Liver (tissue), 9 donors: ENCODE data around the gene GSKIP. TPM values are rescaled to one million over a fixed set of nuclear protein-coding genes. Genes with fewer than 3 reads are reported as not detected.

Experiments used
- DNase-seq: peaks from one replicate; pipeline ENCODE4 v3.0.0-alpha.2; 2017; ENCODE audit warnings: low spot score
- H3K27ac ChIP-seq, 2 donors: one replicate each; pipeline ENCODE4 v1.7.0; 2013; ENCODE audit warnings: inconsistent platforms in 2 of 2, low read length in 2 of 2, control low read depth in 1 of 2, low read depth in 1 of 2, mild to moderate bottlenecking in 1 of 2
- H3K27me3 ChIP-seq, 4 donors: one replicate each; pipeline versions ENCODE4 v1.6.1 to v1.7.0; 2013; ENCODE audit warnings: low read length in 3 of 4, inconsistent platforms in 1 of 4, mild to moderate bottlenecking in 1 of 4, moderate library complexity in 1 of 4; ENCODE audit not compliant: control insufficient read depth in 4 of 4, insufficient read depth in 4 of 4
- H3K36me3 ChIP-seq, 4 donors: one replicate each; pipeline versions ENCODE4 v1.6.1 to v1.7.0; 2013; ENCODE audit warnings: low read length in 3 of 4, mild to moderate bottlenecking in 3 of 4, low read depth in 1 of 4, moderate library complexity in 1 of 4; ENCODE audit not compliant: control insufficient read depth in 4 of 4, insufficient read depth in 3 of 4
- H3K4me1 ChIP-seq, 4 donors: one replicate each; pipeline versions ENCODE4 v1.6.1 to v1.7.0; 2013; ENCODE audit warnings: low read length in 3 of 4, mild to moderate bottlenecking in 3 of 4, moderate library complexity in 1 of 4; ENCODE audit not compliant: control insufficient read depth in 4 of 4, insufficient read depth in 4 of 4
- H3K4me3 ChIP-seq, 3 donors: one replicate each; pipeline versions ENCODE4 v1.6.1 to v1.7.0; 2013; ENCODE audit warnings: low read length in 3 of 3, control low read depth in 1 of 3, low read depth in 1 of 3, mild to moderate bottlenecking in 1 of 3
- H3K9ac ChIP-seq, 2 donors: one replicate each; pipeline ENCODE4 v1.7.0; 2013; ENCODE audit warnings: low read length in 2 of 2, mild to moderate bottlenecking in 2 of 2, moderate library complexity in 2 of 2, control low read depth in 1 of 2, low read depth in 1 of 2
- H3K9me3 ChIP-seq, 4 donors: one replicate each; pipeline versions ENCODE4 v1.6.1 to v1.7.0; 2013; ENCODE audit warnings: low read length in 3 of 4; ENCODE audit not compliant: control insufficient read depth in 4 of 4
- ATF3 ChIP-seq: IDR thresholded peaks from 2 replicates; pipeline ENCODE4 v1.6.1; 2016; ENCODE audit warnings: antibody characterized with exemption
- CTCF ChIP-seq: fragments of 150-350 bp; IDR thresholded peaks from 2 replicates; pipeline ENCODE4 v1.5.1; 2017; ENCODE audit warnings: improper control_type of control experiment, low read depth, low read length; ENCODE audit not compliant: missing input control
- EGR1 ChIP-seq, 2 donors: IDR thresholded peaks; 2 replicates each; pipeline ENCODE4 v1.6.1; 2016 to 2018; ENCODE audit warnings: antibody characterized with exemption in 2 of 2, low read depth in 2 of 2
- FOXA1 ChIP-seq: IDR thresholded peaks from 2 replicates; pipeline ENCODE4 v1.6.1; 2016; ENCODE audit warnings: antibody characterized with exemption
- FOXA2 ChIP-seq: IDR thresholded peaks from 2 replicates; pipeline ENCODE4 v1.6.1; 2016; ENCODE audit warnings: antibody characterized with exemption
- GABPA ChIP-seq, 2 donors: IDR thresholded peaks in 1 of 2; conservative IDR thresholded peaks in 1 of 2; 2 replicates each; pipeline ENCODE4 v1.6.1; 2016; ENCODE audit warnings: antibody characterized with exemption in 2 of 2, mild to moderate bottlenecking in 1 of 2, moderate library complexity in 1 of 2
- HNF4G ChIP-seq: IDR thresholded peaks from 2 replicates; pipeline ENCODE4 v1.6.1; 2016; ENCODE audit warnings: antibody characterized with exemption
- JUND ChIP-seq, 2 donors: IDR thresholded peaks; 2 replicates each; pipeline ENCODE4 v1.6.1; 2016; ENCODE audit warnings: antibody characterized with exemption in 2 of 2
- MAX ChIP-seq: IDR thresholded peaks from 2 replicates; pipeline ENCODE4 v1.6.1; 2016; ENCODE audit warnings: antibody characterized with exemption
- NR2F2 ChIP-seq: IDR thresholded peaks from 2 replicates; pipeline ENCODE4 v1.6.1; 2016; ENCODE audit warnings: antibody characterized with exemption
- RAD21 ChIP-seq, 2 donors: IDR thresholded peaks; 2 replicates each; pipeline ENCODE4 v1.6.1; 2016; ENCODE audit warnings: antibody characterized with exemption in 2 of 2, mild to moderate bottlenecking in 2 of 2
- REST ChIP-seq: IDR thresholded peaks from 2 replicates; pipeline ENCODE4 v1.6.1; 2016; ENCODE audit warnings: antibody characterized with exemption, mild to moderate bottlenecking
- RXRA ChIP-seq, 2 donors: IDR thresholded peaks; 2 replicates each; pipeline ENCODE4 v1.6.1; 2017 to 2018; ENCODE audit warnings: antibody characterized with exemption in 2 of 2, mild to moderate bottlenecking in 1 of 2
- TAF1 ChIP-seq: conservative IDR thresholded peaks from 2 replicates; pipeline ENCODE4 v1.6.1; 2016; ENCODE audit warnings: antibody characterized with exemption, mild to moderate bottlenecking
- YY1 ChIP-seq: IDR thresholded peaks from 2 replicates; pipeline ENCODE4 v1.6.1; 2016; ENCODE audit warnings: antibody characterized with exemption, mild to moderate bottlenecking
- ZBTB33 ChIP-seq: IDR thresholded peaks from 2 replicates; pipeline ENCODE4 v1.6.1; 2016; ENCODE audit warnings: antibody characterized with exemption
- WGBS: extraction: QIAGEN DNeasy Blood & Tissue Kit; methylation state at CpG from one replicate; pipeline ENCODE4 v1.1.7; 2013; 5-methylcytosine and 5-hydroxymethylcytosine counted together
- polyA plus RNA-seq, 2 donors: library from polyadenylated mRNA; stranded (reverse) in 1 of 2; unstranded in 1 of 2; fragments of 200-250 nt in 1 of 2; fragments of >200 nt in 1 of 2; fragmentation: Nextera tagmentation in 1 of 2; extraction: Ambion mirVana in 1 of 2; gene quantifications; one replicate each; pipeline versions ENCODE4 v1.2.1 to v1.2.3, GENCODE V29; 2013 to 2015
- total RNA-seq, 2 donors: library from RNA; depleted of rRNA; stranded (reverse); fragments of >200 nt; gene quantifications; one replicate each; pipeline ENCODE4 v1.2.3, GENCODE V29; 2014
- donor health status: healthy.
- donor health status: healthy.
- donor health status: healthy.
- donor health status: healthy.
- donor health status: healthy.

Gene GSKIP
- total and polyA plus RNA-seq, 4 donors, result 10.9 to 23.7 (median 14.4) TPM

GRCh38 chr14:96410119-96410518, 46.8 kb downstream of the GSKIP start:
- no peak for DNase-seq
- no peak for TF ChIP-seq RXRA (IDR thresholded peaks at IDR 0.05)
- no peaks in the 10 kb centered on the region for H3K9me3 ChIP-seq
- H3K4me1 ChIP-seq, result no peaks in the 10 kb centered on the region
- no peak overlapping the region for H3K27ac ChIP-seq
- no peaks in the 10 kb centered on the region for H3K27me3 ChIP-seq
- H3K9ac ChIP-seq, result no peak overlapping the region
- H3K36me3 ChIP-seq, result no peaks in the 10 kb centered on the region
- WGBS, result 95% methylated on average over 4 of the region's 4 CpGs
- H3K4me3 ChIP-seq, result no peak overlapping the region

- Histone ChIP-seq H3K27me3 (no peaks in the 10 kb centered on the region), H3K4me1 (peaks cover 0 to 3% (median 0%) of the 10 kb centered on the region in 4 donors), H3K27ac (no peak overlapping the region), H3K9ac (no peak overlapping the region), H3K4me3 (no peak overlapping the region), H3K36me3 (no peaks in the 10 kb centered on the region), H3K9me3 (no peaks in the 10 kb centered on the region)
- no peak for DNase-seq
- TF ChIP-seq EGR1 (IDR thresholded peaks at IDR 0.05; ENCODE audit: low read depth in 2 of 2), result no peak
- TF ChIP-seq HNF4G, result no peak
- no peak for TF ChIP-seq RAD21 (IDR thresholded peaks at IDR 0.05)
- TF ChIP-seq ATF3, result no peak
- TF ChIP-seq FOXA2, result no peak
- TF ChIP-seq REST, result no peak
- no peak for TF ChIP-seq MAX
- TF ChIP-seq TAF1, result no peak
- TF ChIP-seq FOXA1, result no peak
- TF ChIP-seq RXRA (IDR thresholded peaks at IDR 0.05), result no peak
- TF ChIP-seq CTCF, result no peak
- TF ChIP-seq YY1, result no peak
- TF ChIP-seq GABPA (IDR thresholded peaks at IDR 0.05 in 1 of 2, conservative IDR thresholded peaks at IDR 0.05 in 1 of 2), result no peak
- TF ChIP-seq JUND (IDR thresholded peaks at IDR 0.05), result no peak
- TF ChIP-seq ZBTB33, result no peak
- no peak for TF ChIP-seq NR2F2
- 93% methylated on average over 5 of the region's 5 CpGs for WGBS
These were observed 50.2 kb downstream of the GSKIP start for GRCh38 chr14:96413526-96413925.
